ENCODE results near the gene SAT1. TPM values are rescaled to one million over a fixed set of nuclear protein-coding genes. Genes with fewer than 3 reads are reported as not detected.

SAT1 gene
- total and polyA plus RNA-seq, 2 of the 13 experiments (the other 11 are each of a cell fraction or from before 2014, with no cell fraction given): 216 to 1,243 TPM

DNA sequence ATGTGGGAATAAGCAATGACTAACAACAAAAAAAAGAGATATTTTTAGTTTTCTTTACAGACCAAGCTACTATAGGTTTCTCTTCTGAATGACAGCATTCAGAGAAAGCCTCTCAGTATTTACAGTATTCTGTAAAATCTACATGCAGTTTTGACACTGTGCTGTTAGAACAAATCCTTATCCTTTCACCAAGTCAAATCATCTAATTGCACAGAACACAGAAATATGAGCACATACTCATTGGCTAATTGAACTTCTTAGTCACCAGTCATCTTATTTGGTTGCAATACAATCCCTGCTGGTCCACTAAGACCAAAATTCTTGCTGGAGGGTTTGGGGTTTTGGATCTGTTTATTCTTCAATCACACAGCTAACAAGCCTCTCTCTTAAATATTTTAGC, 45.6 kb upstream of the SAT1 start:
- H3K9ac ChIP-seq (ENCODE audit: insufficient read depth, low read depth, low read length): no peak overlapping the region
- H3K27me3 ChIP-seq (ENCODE audit: control insufficient read depth in 1 of 2, insufficient read depth in 2 of 2, low read length in 2 of 2): no peaks in the 10 kb centered on the region
- no peak for TF ChIP-seq CHCHD3 (CRISPR knock-in tag; IDR thresholded peaks at IDR 0.05)
- TF ChIP-seq ZBTB21 (CRISPR knock-in tag; IDR thresholded peaks at IDR 0.05): no peak
- TF ChIP-seq, protein P1, sequence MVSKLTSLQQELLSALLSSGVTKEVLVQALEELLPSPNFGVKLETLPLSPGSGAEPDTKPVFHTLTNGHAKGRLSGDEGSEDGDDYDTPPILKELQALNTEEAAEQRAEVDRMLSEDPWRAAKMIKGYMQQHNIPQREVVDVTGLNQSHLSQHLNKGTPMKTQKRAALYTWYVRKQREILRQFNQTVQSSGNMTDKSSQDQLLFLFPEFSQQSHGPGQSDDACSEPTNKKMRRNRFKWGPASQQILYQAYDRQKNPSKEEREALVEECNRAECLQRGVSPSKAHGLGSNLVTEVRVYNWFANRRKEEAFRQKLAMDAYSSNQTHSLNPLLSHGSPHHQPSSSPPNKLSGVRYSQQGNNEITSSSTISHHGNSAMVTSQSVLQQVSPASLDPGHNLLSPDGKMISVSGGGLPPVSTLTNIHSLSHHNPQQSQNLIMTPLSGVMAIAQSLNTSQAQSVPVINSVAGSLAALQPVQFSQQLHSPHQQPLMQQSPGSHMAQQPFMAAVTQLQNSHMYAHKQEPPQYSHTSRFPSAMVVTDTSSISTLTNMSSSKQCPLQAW (CRISPR knock-in tag; IDR thresholded peaks at IDR 0.05): no peak
- TF ChIP-seq SMC3 (IDR thresholded peaks at IDR 0.05; ENCODE audit: low read length): no peak
- TF ChIP-seq KLF15 (CRISPR knock-in tag; IDR thresholded peaks at IDR 0.05; ENCODE audit: borderline replicate concordance): no peak
- TF ChIP-seq, protein P2, sequence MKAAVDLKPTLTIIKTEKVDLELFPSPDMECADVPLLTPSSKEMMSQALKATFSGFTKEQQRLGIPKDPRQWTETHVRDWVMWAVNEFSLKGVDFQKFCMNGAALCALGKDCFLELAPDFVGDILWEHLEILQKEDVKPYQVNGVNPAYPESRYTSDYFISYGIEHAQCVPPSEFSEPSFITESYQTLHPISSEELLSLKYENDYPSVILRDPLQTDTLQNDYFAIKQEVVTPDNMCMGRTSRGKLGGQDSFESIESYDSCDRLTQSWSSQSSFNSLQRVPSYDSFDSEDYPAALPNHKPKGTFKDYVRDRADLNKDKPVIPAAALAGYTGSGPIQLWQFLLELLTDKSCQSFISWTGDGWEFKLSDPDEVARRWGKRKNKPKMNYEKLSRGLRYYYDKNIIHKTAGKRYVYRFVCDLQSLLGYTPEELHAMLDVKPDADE (CRISPR knock-in tag; IDR thresholded peaks at IDR 0.05): no peak
- TF ChIP-seq ZSCAN9 (CRISPR knock-in tag; IDR thresholded peaks at IDR 0.05; ENCODE audit: borderline replicate concordance): no peak
- TF ChIP-seq SSRP1 (CRISPR knock-in tag; IDR thresholded peaks at IDR 0.05): no peak
- TF ChIP-seq, protein P3, sequence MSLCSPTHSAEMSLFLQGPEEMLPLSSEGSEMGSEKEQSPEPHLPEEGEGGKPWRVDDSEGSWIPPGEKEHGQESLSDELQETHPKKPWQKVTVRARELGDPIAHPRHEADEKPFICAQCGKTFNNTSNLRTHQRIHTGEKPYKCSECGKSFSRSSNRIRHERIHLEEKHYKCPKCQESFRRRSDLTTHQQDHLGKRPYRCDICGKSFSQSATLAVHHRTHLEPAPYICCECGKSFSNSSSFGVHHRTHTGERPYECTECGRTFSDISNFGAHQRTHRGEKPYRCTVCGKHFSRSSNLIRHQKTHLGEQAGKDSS (CRISPR knock-in tag; IDR thresholded peaks at IDR 0.05; ENCODE audit: borderline replicate concordance, low read depth): no peak
- TF ChIP-seq ZNF788 (CRISPR knock-in tag; IDR thresholded peaks at IDR 0.05; ENCODE audit: borderline replicate concordance): no peak
- no peak for TF ChIP-seq ZNF572 (CRISPR knock-in tag; IDR thresholded peaks at IDR 0.05)
- TF ChIP-seq, protein P4, sequence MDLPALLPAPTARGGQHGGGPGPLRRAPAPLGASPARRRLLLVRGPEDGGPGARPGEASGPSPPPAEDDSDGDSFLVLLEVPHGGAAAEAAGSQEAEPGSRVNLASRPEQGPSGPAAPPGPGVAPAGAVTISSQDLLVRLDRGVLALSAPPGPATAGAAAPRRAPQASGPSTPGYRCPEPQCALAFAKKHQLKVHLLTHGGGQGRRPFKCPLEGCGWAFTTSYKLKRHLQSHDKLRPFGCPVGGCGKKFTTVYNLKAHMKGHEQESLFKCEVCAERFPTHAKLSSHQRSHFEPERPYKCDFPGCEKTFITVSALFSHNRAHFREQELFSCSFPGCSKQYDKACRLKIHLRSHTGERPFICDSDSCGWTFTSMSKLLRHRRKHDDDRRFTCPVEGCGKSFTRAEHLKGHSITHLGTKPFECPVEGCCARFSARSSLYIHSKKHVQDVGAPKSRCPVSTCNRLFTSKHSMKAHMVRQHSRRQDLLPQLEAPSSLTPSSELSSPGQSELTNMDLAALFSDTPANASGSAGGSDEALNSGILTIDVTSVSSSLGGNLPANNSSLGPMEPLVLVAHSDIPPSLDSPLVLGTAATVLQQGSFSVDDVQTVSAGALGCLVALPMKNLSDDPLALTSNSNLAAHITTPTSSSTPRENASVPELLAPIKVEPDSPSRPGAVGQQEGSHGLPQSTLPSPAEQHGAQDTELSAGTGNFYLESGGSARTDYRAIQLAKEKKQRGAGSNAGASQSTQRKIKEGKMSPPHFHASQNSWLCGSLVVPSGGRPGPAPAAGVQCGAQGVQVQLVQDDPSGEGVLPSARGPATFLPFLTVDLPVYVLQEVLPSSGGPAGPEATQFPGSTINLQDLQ (CRISPR knock-in tag; IDR thresholded peaks at IDR 0.05): no peak
- no peak for TF ChIP-seq ZC3H13 (CRISPR knock-in tag; IDR thresholded peaks at IDR 0.05)
- no peak for TF ChIP-seq ZNF607 (CRISPR knock-in tag; IDR thresholded peaks at IDR 0.05; ENCODE audit: borderline replicate concordance)
- TF ChIP-seq ZNF792 (CRISPR knock-in tag; IDR thresholded peaks at IDR 0.05): no peak
- no peak for TF ChIP-seq ARNT2 (CRISPR knock-in tag; IDR thresholded peaks at IDR 0.05; ENCODE audit: low read depth)
- TF ChIP-seq, protein P5, sequence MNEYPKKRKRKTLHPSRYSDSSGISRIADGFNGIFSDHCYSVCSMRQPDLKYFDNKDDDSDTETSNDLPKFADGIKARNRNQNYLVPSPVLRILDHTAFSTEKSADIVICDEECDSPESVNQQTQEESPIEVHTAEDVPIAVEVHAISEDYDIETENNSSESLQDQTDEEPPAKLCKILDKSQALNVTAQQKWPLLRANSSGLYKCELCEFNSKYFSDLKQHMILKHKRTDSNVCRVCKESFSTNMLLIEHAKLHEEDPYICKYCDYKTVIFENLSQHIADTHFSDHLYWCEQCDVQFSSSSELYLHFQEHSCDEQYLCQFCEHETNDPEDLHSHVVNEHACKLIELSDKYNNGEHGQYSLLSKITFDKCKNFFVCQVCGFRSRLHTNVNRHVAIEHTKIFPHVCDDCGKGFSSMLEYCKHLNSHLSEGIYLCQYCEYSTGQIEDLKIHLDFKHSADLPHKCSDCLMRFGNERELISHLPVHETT (CRISPR knock-in tag; conservative IDR thresholded peaks at IDR 0.05): no peak
- no peak overlapping the region for H3K4me3 ChIP-seq (replicated peaks in 1 of 3; ENCODE audit: insufficient read depth in 1 of 3, low read depth in 2 of 3, low read length in 3 of 3)
- POLR2A ChIA-PET: no interaction called here
- ATAC-seq (no peak), DNase-seq (ENCODE audit: low spot score) (no peak), FAIRE-seq (no peak)
- peaks cover 10% of the 10 kb centered on the region; the same call in 1 of the 2 replicates for H3K4me1 ChIP-seq (ENCODE audit: insufficient read depth, low read length)
- in situ Hi-C loops (cut with HindIII; ENCODE audit: extremely low pct_ligation_motif_present, low pct_unique_long_range_greater_than_20kb) (no loop called here), intact Hi-C loops (cut with micrococcal nuclease; ENCODE audit: unreplicated experiment) (no loop called here)
- CTCF ChIA-PET (ENCODE audit: low intra/inter-chr PET ratio, low total read pairs): no interaction called here
- H3K9me3 ChIP-seq (ENCODE audit: low read length): no peaks in the 10 kb centered on the region
- no peak overlapping the region for H2AFZ ChIP-seq (ENCODE audit: low read length)
- no peak overlapping the region for H3K27ac ChIP-seq (ENCODE audit: extremely low read length, insufficient read depth, low read length)
- H3K36me3 ChIP-seq (replicated peaks in 1 of 2; ENCODE audit: control insufficient read depth in 1 of 2, insufficient read depth in 2 of 2, low read length in 2 of 2): 0 out of 5 replicates have a peak, but pooled peaks cover 0 to 7% of the 10 kb centered on the region in 2 experiments
- no peaks in the 10 kb centered on the region for H4K20me1 ChIP-seq (ENCODE audit: insufficient read depth, low read length)
- no TSS peak for BruUV-seq (replicated peaks)
- peaks cover 34% of the 10 kb centered on the region for H3K79me2 ChIP-seq (ENCODE audit: insufficient read depth, low read length)
- H3K4me2 ChIP-seq (ENCODE audit: low read depth, low read length): no peak overlapping the region

Data from HepG2 (cell line).